DMS153 (cell line): ENCODE results near the gene SULT1E1.

ENCODE experiments used
- DNase-seq: peaks from one replicate; lab custom pipeline; 2025; lab: John Stamatoyannopoulos, UW

Gene SULT1E1

DNA sequence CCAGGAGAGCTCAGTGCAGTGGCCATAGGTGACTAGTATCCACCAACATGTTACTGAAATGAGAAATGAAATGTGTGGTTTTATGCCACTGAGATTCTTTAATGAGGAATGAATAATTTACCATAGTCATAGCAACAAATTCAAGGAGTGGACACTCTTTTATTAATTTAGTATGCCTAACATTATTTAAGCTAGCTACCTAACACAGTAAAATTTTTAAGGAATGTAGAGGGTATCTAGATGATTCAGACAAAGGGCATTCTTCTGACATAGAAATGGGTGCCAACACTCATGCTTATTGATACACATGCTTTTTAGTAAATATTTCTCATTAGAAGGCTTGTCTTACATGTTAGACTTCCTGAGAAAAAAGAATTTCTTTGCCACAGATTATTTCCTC lies 66.2 kb downstream of the SULT1E1 start:
- DNase-seq = no peak
